A549 (cell line): ENCODE data around the gene PLA2G2C.

ENCODE experiments used
- CBX2 ChIP-seq: fragments of 200-600 bp; sonication (generic); IDR thresholded peaks from 2 replicates; pipeline ENCODE4 v1.6.1; 2016; ENCODE audit warnings: low read depth, mild to moderate bottlenecking, borderline replicate concordance
- CTCF ChIP-seq: fragments of >200 bp; sonication (Bioruptor Twin); formaldehyde crosslinking; IDR thresholded peaks from 3 replicates; pipeline ENCODE4 v1.5.1; 2016
- EP300 ChIP-seq, 2 experiments: fragments of >200 bp; sonication (Bioruptor Twin); formaldehyde crosslinking; IDR thresholded peaks; 2 replicates in 1 of 2; 3 replicates in 1 of 2; pipeline ENCODE4 v1.6.1; 2016 to 2017
- FOSL2 ChIP-seq, 2 experiments: fragments of 450-650 bp in 1 of 2; fragments of >200 bp in 1 of 2; sonication (Bioruptor Twin) in 1 of 2; formaldehyde crosslinking; IDR thresholded peaks; 2 replicates each; pipeline versions ENCODE4 v1.5.0 to v1.6.1; 2016 to 2020; ENCODE audit warnings: mild to moderate bottlenecking in 1 of 2, moderate library complexity in 1 of 2
- KDM1A ChIP-seq: fragments of 200-600 bp; sonication (generic); IDR thresholded peaks from 2 replicates; pipeline ENCODE4 v1.6.1; 2016; ENCODE audit warnings: low read depth, mild to moderate bottlenecking
- MAFK ChIP-seq: fragments of 450-650 bp; IDR thresholded peaks from 2 replicates; pipeline ENCODE4 v1.6.1; 2014; ENCODE audit not compliant: partially characterized antibody
- PHF8 ChIP-seq: fragments of 200-600 bp; sonication (generic); IDR thresholded peaks from 2 replicates; pipeline ENCODE4 v1.6.1; 2016; ENCODE audit warnings: low read depth, mild to moderate bottlenecking, antibody characterized with exemption, moderate library complexity, borderline replicate concordance
- POLR2A ChIP-seq: IDR thresholded peaks from 2 replicates; pipeline ENCODE4 v1.6.1; 2012; ENCODE audit warnings: mild to moderate bottlenecking, low read length
- RCOR1 ChIP-seq: fragments of 150-350 bp; IDR thresholded peaks from 2 replicates; pipeline ENCODE4 v1.6.1; 2014; ENCODE audit warnings: antibody characterized with exemption, low read length, low read depth
- TF ChIP-seq, protein P1 (sequence below): IDR thresholded peaks from 2 replicates; pipeline ENCODE4 v1.6.1; 2012
- TF ChIP-seq, protein P2 (sequence below): fragments of 450-650 bp; IDR thresholded peaks from 2 replicates; pipeline ENCODE4 v1.6.1; 2014; ENCODE audit warnings: antibody characterized with exemption
- TF ChIP-seq, protein P3 (sequence below): fragments of >200 bp; sonication (Bioruptor Twin); formaldehyde crosslinking; IDR thresholded peaks from 3 replicates; pipeline ENCODE4 v1.6.1; 2016

DNA sequence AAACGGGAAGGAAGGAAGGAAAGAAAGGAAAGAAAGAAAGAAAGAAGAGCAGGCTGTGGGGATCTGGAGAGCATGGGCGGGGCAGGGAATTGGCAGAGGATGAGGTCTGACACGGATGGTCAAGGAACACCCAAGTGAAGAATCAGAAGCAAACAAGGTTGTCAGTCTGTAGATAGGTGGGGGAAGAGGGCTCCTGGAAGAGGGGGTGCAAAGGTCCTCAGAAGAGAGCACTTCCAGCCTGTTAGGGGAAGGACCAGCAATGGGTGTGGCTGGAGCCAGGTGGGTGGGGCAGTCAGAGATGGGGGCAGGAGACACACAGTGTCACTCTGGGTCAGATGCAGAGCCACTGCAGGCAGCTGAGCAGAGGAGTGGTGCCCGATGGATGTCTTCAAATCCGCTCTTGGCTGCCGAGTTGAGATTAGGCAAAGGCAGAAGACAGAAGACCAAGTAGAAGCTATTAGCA lies 11.0 kb upstream of the PLA2G2C start:
- TF ChIP-seq CTCF (no peak), EP300 (IDR thresholded peaks at IDR 0.05) (no peak), POLR2A (no peak), RCOR1 (no peak), KDM1A (no peak), PHF8 (no peak), MAFK (no peak), FOSL2 (IDR thresholded peaks at IDR 0.05) (no peak), FOSL2 (CRISPR knock-in tag; IDR thresholded peaks at IDR 0.05) (no peak), CBX2 (no peak)
- TF ChIP-seq, protein P1, sequence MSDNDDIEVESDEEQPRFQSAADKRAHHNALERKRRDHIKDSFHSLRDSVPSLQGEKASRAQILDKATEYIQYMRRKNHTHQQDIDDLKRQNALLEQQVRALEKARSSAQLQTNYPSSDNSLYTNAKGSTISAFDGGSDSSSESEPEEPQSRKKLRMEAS, result no peak
- TF ChIP-seq, protein P2, sequence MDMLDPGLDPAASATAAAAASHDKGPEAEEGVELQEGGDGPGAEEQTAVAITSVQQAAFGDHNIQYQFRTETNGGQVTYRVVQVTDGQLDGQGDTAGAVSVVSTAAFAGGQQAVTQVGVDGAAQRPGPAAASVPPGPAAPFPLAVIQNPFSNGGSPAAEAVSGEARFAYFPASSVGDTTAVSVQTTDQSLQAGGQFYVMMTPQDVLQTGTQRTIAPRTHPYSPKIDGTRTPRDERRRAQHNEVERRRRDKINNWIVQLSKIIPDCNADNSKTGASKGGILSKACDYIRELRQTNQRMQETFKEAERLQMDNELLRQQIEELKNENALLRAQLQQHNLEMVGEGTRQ, result no peak
- TF ChIP-seq, protein P3, sequence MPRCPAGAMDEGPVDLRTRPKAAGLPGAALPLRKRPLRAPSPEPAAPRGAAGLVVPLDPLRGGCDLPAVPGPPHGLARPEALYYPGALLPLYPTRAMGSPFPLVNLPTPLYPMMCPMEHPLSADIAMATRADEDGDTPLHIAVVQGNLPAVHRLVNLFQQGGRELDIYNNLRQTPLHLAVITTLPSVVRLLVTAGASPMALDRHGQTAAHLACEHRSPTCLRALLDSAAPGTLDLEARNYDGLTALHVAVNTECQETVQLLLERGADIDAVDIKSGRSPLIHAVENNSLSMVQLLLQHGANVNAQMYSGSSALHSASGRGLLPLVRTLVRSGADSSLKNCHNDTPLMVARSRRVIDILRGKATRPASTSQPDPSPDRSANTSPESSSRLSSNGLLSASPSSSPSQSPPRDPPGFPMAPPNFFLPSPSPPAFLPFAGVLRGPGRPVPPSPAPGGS, result no peak
